Neural crest cell (in vitro differentiated cells): ENCODE data around the gene AIM2. TPM values are rescaled to one million over a fixed set of nuclear protein-coding genes. Genes with fewer than 3 reads are reported as not detected.
"Not testable (repeated sequence)": the region's sequence is repeated elsewhere in the genome, so short reads cannot be mapped to it uniquely, and the experiment has no call there.

Source experiments
- DNase-seq: peaks from one replicate; pipeline ENCODE4 v3.0.0; 2021; ENCODE audit warnings: low read depth, mixed read lengths, low spot score
- H3K27ac Mint-ChIP-seq: one replicate; pipeline ENCODE4 v1.8.0; 2021; ENCODE audit warnings: mild to moderate bottlenecking, mixed read lengths; ENCODE audit not compliant: unreplicated experiment
- H3K27me3 Mint-ChIP-seq: 2 replicates; pipeline ENCODE4 v1.8.0; 2021; ENCODE audit warnings: low read depth, mild to moderate bottlenecking, mixed read lengths
- H3K36me3 Mint-ChIP-seq: 2 replicates; pipeline ENCODE4 v1.8.0; 2021; ENCODE audit warnings: low read depth, mild to moderate bottlenecking, mixed read lengths
- H3K4me1 Mint-ChIP-seq: 2 replicates; pipeline ENCODE4 v1.8.0; 2021; ENCODE audit warnings: mixed read lengths
- H3K4me3 Mint-ChIP-seq: one replicate; pipeline ENCODE4 v1.8.0; 2021; ENCODE audit warnings: mild to moderate bottlenecking, mixed read lengths
- H3K9me3 Mint-ChIP-seq: 2 replicates; pipeline ENCODE4 v1.8.0; 2021; ENCODE audit warnings: mixed read lengths
- CTCF ChIP-seq: fragments of 200-600 bp; sonication (generic); conservative IDR thresholded peaks from 2 replicates; pipeline ENCODE4 v1.5.0; 2021; ENCODE audit warnings: antibody characterized with exemption, mild to moderate bottlenecking
- total RNA-seq: library from RNA; stranded (reverse); gene quantifications from 2 replicates; pipeline ENCODE4 v1.2.1, GENCODE V29; 2021

Gene AIM2
- total RNA-seq, 1 donor from 2014 or later: 5.7 TPM

- peaks cover 3% of the 10 kb centered on the region for H3K9me3 Mint-ChIP-seq
- DNase-seq: no peak
- H3K27me3 Mint-ChIP-seq: no peaks in the 10 kb centered on the region
- H3K27ac Mint-ChIP-seq: no peak overlapping the region
- TF ChIP-seq CTCF: no peak
- H3K4me1 Mint-ChIP-seq: peaks cover 24% of the 10 kb centered on the region
- no peak overlapping the region for H3K4me3 Mint-ChIP-seq
- H3K36me3 Mint-ChIP-seq: peaks cover 7% of the 10 kb centered on the region
These were observed 25.1 kb downstream of the AIM2 start for GRCh38 chr1:159051436-159051835.

GRCh38 chr1:159046486-159046885, 30.1 kb downstream of the AIM2 start:
- H3K9me3 Mint-ChIP-seq, H3K27ac Mint-ChIP-seq, DNase-seq, H3K27me3 Mint-ChIP-seq, H3K4me3 Mint-ChIP-seq, H3K4me1 Mint-ChIP-seq, H3K36me3 Mint-ChIP-seq: not testable (repeated sequence)

GRCh38 chr1:159040893-159041724, 35.5 kb downstream of the AIM2 start:
- TF ChIP-seq CTCF: no peak
- Mint-ChIP-seq H3K9me3 (no peaks in the 10 kb centered on the region), H3K27me3 (no peaks in the 10 kb centered on the region), H3K36me3 (no peaks in the 10 kb centered on the region), H3K4me1 (no peaks in the 10 kb centered on the region), H3K4me3 (no peak overlapping the region), H3K27ac (no peak overlapping the region)
- DNase-seq: no peak

- H3K27me3 Mint-ChIP-seq: no peaks in the 10 kb centered on the region
- no peak overlapping the region for H3K27ac Mint-ChIP-seq
- DNase-seq: no peak
- TF ChIP-seq CTCF: no peak
- no peaks in the 10 kb centered on the region for H3K4me1 Mint-ChIP-seq
- H3K4me3 Mint-ChIP-seq: no peak overlapping the region
- no peaks in the 10 kb centered on the region for H3K9me3 Mint-ChIP-seq
- H3K36me3 Mint-ChIP-seq: no peaks in the 10 kb centered on the region
These were observed 36.4 kb downstream of the AIM2 start for GRCh38 chr1:159040206-159040605.

GRCh38 chr1:159030877-159031447, 45.6 kb downstream of the AIM2 start:
- no peak overlapping the region for H3K27ac Mint-ChIP-seq
- no peaks in the 10 kb centered on the region for H3K36me3 Mint-ChIP-seq
- no peaks in the 10 kb centered on the region for H3K27me3 Mint-ChIP-seq
- no peak overlapping the region for H3K4me3 Mint-ChIP-seq
- DNase-seq: no peak
- peaks cover 4% of the 10 kb centered on the region for H3K9me3 Mint-ChIP-seq
- no peak for TF ChIP-seq CTCF
- H3K4me1 Mint-ChIP-seq: no peaks in the 10 kb centered on the region

GRCh38 chr1:159030311-159030710, 46.3 kb downstream of the AIM2 start:
- H3K9me3 Mint-ChIP-seq: peaks cover 4% of the 10 kb centered on the region
- DNase-seq: no peak
- no peak overlapping the region for H3K27ac Mint-ChIP-seq
- H3K36me3 Mint-ChIP-seq: no peaks in the 10 kb centered on the region
- H3K4me3 Mint-ChIP-seq: no peak overlapping the region
- no peaks in the 10 kb centered on the region for H3K27me3 Mint-ChIP-seq
- no peaks in the 10 kb centered on the region for H3K4me1 Mint-ChIP-seq
- no peak for TF ChIP-seq CTCF

- H3K36me3 Mint-ChIP-seq, H3K27me3 Mint-ChIP-seq, H3K27ac Mint-ChIP-seq, H3K9me3 Mint-ChIP-seq, H3K4me1 Mint-ChIP-seq, H3K4me3 Mint-ChIP-seq, DNase-seq: not testable (repeated sequence)
These were observed 49.7 kb downstream of the AIM2 start for GRCh38 chr1:159026841-159027240.
